M059J (cell line): Measurements from ENCODE around the gene HOXD11. TPM values are rescaled to one million over a fixed set of nuclear protein-coding genes. Genes with fewer than 3 reads are reported as not detected.
A peak's percentile ranks its signal among the peaks of the same experiment; 100 is the strongest.

Experiments used
- DNase-seq: peaks from one replicate; pipeline ENCODE4 v3.0.0-alpha.2; 2012; ENCODE audit warnings: low read depth
- total RNA-seq: library from RNA; depleted of rRNA; stranded (reverse); fragments of >200 nt; shearing (Covaris generic); gene quantifications from 2 replicates; pipeline ENCODE4 v1.2.3, GENCODE V29; 2014

Gene HOXD11
- total RNA-seq, 1 experiment from 2014 or later = 16.9 TPM

DNA sequence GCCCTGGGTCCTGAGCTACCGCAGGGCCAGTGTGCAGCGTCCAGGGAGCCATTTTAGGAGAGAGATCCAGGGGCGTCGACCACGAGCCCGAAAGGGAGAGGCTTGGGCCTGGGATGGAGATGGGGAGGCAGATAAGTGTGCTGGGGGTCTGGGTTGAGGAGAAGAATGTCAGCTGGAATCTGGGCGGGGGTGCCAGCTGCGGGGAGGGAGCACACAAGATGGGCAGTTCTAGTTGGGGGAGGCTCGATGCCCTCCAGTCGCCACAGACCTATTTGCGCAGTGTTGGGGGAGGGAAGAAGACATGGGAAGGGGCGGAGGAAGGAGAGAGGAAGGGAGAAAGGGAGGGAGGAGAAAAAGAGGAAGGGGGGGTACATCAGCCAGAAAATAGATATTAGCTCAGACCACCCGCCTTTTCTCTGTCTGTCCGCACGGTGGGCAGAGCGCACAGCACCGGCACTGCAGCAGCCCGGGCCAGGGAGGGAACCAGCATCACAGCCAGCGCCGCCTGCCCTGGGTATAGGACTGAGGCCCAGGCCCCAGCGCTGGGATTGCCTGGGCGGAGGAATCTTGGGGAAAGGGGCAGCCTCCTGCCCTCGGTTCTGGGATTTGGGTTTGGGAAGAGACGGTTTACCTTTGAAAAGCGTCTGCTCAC is 1.9 kb upstream of the HOXD11 start:
- peak; percentile 51 for DNase-seq

DNA sequence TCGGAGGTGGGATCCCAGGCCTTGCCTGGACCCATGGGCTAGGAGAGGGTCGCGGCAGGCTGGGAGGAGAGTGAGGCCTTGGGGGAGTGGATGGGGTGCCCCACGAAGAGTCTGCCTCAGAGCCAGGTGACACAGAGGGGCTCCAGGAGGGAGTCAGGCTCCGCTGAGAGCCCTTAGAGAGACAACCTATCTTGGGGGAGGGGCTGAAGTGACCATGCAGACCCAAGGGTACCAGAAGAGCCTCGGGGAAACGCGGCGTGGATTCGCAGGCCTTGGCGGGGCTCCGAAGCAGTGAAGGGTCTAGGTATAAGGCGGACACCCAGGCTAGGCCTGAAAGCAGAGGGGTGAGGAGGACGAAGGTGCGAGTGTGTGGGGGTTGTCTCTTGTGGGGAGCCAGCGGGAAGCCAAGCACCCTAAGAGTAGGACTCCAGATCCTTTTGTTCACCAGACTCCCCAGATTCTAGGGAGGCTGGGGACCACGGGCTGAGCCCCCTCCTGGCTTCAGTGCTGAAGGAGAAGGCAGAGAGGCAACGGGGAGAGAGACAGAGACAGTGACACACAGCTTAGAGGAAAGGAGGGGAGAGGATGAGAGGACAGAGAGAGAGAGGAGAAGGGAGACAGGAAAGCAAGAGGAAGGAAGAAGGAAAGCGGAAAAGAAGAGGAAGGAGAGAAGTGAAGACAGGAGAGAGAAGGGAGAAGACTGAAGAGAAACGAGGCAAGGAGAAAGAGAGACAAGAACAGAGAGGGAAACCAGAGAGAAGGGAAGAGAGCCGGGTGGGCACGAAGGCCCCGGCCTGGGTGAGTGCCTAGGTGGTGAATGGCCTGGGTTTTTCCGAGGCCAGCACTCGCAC is 1.1 kb upstream of the HOXD11 start:
- DNase-seq = no peak

DNA sequence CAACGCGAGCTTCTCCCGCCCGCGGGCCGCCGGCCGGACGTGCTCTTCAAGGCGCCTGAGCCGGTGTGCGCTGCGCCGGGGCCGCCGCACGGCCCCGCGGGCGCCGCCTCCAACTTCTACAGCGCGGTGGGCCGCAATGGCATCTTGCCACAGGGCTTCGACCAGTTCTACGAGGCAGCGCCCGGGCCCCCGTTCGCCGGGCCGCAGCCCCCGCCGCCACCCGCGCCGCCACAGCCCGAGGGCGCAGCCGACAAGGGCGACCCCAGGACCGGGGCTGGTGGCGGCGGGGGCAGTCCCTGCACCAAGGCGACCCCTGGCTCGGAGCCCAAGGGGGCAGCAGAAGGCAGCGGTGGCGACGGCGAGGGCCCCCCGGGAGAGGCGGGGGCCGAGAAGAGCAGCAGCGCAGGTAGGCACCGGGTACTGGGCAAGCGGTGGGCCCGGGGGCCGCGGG is 676 bp downstream of the HOXD11 start:
- DNase-seq = no peak

DNA sequence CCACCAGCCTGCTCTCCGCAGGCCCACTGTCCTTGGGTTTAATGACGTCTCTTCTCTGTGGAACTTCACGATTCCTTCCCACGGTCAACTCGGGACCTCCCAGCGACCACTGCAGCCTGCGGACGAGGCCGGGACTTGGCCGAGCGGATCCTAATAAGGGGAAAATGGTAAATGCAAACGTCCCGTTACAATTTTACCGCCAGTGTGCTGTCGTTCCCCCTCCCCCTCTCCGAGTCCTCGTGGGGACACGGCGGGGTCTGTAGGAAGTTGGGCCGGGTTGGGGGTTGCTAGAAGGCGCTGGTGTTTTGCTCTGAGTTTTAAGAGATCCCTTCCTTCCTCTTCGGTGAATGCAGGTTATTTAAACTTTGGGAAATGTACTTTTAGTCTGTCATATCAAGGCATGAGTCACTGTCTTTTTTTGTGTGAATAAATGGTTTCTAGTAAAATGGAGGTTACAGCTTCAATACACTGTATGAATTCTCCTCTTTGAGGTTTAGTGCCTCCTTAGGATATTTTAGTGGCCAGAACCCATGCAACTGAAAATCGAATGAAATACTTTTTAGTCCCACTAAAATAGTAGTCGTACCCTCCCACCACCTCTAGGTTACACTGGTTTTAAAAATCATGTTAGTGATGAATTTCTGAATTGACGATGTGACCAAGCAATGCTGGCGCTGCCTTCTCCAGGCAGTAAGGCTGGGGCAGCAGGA is 2.3 kb downstream of the HOXD11 start:
- DNase-seq = no peak

DNA sequence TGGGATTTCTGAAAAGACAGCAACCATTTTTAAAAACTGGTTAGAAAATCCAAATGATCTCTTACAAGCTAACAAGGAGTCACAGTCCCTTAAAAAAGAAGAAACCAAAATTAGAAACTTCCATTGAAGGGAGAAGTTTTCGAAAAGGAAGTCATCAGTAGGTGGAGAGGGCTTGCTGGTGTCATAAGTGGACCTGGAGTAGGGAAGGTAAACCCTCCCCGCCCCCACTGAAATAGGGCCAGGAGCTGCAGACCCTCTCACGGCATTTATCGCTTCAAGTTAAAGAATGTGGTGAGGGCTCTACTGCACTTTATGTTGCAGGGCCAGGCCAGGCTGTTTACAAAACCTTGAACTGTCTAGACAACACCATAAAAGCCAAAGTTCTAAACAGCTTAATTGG is 2.9 kb downstream of the HOXD11 start:
- DNase-seq = no peak

DNA sequence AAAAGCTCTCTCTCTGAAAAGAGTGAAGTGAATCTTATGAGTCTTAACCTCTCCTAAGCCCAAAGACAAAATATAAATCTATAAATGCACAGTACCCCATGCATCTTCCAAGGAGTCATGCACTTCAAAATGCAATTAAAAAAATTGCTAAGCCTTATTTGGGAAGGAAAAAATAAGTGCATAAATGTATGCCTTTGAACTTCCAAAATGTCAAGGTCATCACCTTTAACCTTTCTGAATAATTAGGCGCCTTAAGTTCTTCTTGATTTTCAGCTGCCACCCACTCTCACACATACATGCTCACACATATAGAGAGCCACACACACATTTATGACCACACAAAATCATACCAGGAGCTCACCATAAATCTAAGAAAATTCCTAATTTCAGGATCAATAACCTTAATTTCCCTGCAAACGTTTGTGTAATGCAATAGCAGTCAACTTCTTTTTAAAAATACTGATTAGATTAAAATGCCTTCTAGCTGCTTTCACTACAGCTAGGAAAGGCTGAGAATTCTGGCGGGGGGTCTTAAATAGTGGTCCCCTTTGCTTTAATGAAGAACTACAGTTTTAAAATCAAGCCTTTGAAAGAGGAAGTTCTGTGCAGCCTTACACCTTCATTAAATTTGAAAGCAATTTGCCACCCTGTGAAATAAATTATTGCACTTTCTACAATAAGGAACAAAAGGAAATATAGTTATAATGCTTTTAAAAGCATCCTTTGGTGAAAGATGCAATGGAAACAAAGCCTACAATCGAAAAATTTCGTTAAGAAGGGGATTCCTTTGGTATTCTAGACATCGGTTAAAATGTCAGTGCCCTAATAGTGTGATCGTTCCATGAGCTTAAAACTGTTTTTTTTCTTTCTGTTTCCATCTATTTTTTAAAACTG is 3.6 kb downstream of the HOXD11 start:
- DNase-seq = no peak

DNA sequence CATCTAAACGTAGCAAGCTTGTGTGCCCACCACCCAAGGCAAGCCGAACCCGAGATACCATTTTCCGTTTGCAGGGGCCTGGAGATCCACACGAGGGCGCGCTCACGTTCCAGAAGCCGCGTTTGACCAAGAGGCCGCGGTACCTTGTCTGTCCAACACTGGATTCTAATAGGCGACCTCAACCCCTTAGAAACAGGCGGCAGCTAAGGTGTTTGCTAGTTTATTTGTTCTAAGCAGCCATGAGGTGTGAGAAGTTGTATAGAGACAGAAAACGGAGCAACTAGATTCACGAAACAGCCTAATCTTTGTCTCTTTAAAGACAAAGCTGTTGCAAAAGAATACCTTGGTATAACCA is 4.2 kb downstream of the HOXD11 start:
- DNase-seq = no peak

DNA sequence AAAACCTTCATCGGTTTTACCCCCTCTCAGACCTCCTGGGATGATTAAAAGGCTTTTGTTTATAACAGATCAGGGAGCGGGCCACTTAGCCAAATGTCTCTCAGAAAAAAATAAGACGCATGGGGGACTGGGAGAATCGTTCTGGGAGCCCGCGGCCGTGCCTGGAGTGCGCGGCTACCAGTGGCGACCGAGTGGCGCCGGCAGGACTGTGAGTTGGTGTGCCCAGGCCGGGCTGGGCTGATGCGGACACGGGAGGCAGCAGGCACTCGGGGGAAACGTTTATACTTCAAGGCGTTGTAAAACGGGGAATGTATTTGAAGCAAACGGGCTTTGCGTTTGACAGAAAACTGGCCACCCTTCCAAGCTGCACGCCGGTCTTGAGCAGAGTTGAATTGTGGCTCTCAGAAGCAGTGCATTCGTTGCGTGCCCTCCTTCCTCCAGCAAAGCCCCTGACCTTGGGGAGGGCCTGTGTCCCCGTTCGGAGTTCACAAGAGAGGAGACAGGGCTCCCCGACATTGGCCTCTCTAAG is 4.8 kb downstream of the HOXD11 start:
- no peak for DNase-seq

DNA sequence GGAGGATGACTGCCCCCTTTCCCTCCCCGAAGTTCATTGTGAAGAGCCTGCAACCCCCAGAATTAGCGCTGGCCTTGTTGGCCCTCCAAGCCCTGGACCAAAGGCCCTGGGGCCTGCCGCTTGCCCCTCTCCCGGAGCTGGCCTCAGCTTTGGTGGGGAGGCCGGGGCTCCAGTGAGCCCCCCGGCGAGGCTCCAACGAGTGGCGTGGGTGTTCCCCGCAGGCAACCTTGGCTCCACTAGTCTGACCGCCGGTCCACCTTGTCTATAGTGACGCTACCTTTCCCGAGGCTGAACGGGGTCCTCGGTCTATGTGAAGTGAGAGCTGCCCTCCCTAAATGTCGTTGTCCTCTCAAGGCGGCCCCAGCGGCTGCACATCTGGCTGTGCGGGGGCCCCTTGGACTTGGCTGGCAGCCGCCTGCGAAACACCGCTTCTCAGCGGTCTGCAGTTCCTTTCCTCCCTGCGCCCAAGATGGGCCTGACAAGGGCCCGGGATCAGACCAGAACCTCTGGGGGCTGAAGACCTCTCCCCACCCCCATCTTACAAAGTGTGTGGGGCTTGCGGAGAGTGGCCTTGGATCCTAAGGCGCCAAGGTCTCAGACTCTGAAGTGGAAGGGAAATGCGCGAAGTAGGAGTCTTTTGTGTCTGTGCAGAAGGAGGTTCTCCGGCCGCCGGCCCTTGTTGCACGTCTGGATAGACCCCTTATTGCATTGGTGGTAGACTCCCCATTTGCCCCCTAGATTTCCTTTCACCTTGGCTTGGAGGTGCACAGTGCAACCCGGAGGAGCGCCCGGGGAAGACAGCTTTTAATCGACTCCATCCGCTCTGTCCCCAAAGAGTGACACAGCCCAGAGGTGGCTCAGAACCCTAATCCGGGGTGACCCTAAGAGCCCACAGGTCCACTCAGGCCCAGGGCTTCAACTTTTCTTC is 5.6 kb downstream of the HOXD11 start:
- no peak for DNase-seq

DNA sequence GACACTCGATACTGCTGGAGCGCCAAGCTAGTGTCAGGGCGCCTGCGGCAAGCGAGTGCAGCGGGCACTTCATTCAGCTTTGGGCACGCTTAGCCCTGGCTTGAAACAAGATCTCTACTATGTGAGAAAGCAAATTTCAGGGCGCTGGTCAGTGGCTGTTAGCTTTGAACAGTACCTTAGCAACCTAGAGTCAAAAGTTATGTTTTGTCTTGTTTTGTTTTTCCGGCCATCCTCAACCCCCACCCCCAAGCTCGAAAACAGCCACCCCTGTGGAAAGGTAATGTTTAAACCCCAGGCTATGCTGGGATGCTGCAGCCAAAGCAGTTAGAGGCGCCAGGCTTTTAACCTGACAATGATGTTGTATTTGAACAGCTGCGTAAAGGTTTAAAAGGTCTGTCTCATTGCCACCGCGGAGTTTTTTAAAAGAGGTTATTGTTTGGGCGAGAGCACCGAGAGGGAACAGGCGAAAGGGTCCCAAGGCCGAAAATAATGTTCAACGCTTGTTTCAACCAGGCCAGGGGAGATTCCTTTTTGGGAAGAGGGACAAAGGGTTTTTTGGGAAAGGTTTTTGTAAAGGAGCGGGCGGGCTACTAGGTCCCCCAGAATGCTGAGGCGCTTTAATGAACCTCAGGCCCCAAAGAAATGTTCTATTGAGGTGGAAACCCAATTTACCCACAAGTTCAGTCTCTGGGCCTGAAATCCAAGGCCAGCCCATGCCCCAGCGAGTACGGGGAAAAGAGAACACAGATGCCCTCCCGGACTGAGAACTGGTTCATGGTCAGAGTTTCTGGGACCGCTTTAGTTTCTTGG is 7.2 kb downstream of the HOXD11 start:
- no peak for DNase-seq

DNA sequence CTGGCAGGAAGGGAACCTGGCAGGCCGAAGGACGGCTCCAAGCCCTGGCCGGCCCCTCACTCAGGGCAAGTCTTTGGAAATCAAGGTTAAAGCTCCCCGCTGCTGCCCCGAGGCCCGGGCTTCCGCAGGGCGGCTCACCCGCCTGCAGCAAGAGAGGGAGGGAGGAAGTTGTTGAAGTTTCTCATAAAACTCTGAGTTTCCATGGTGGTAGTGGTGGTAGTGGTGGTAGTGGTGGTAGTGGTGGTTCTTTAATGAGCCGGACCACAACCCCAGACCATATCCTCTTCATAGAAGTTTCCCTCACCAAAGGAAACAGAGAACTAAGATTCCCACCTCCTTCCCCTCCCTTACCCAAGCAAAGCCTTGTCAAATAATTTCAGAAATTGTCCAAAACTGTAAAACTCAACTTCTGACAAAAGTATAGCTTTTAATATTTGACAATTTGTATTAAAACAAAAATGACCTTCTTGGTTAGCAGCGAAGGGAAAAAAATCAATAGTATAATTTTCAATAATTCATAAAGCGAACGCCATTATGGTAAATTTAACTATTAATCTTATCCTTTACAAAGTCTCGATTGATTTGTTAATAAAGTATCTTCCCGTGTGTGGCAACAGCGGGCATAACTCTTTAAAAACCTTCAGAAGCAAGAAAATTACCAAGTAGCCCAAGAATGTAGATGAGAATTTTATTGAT is 8.0 kb downstream of the HOXD11 start:
- DNase-seq = no peak

DNA sequence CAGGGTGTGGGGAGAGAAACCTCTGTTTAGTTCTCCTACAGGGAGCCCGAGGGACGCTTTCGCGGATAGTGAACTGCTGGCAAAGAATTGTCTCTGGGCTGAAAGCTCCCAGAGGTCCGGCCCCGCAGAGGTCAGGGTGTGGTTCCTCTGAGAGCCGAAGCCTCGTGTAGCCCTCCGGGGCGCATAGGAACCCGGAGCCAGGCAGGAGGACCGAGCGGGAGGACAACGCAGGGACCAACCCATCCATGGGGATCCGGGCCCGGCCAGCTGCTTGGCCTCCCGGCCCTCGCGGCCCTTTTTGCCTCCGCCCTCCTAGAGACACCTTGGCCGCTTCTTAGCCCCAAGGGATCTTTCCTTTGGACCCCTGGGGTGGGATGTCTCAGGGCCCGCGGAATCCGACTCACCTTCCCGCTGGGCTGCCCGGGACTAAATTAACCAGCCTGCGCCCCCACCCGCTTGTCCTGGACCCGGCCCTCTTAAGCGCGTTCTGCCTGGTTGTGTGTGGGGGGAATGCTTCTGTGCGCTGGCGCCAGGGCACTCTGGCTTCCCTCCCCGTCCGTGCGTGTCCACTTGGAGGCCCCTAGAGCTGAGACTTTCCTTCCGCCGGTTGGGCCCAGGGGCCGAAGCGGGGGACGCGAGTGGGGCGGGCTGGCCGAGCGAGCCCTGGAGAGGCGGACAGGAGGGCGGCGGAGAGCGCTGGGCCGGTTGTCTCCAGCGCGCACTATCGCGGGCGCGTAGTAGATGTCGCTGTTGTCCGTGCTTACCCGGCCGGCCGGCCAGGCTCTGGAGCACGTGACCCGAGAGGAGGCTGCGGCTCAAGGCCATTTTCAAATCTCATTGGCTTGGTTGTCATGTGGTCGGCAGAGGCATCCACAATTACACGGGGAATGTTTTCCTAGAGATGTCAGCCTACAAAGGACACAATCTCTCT is 9.1 kb downstream of the HOXD11 start, which contains the start of gene HOXD10:
Gene HOXD10, plus strand, starts transcription at position 896 of the 931 bp plus-strand sequence. CDS start 56 bp downstream, outside the sequence.
- no peak for DNase-seq

DNA sequence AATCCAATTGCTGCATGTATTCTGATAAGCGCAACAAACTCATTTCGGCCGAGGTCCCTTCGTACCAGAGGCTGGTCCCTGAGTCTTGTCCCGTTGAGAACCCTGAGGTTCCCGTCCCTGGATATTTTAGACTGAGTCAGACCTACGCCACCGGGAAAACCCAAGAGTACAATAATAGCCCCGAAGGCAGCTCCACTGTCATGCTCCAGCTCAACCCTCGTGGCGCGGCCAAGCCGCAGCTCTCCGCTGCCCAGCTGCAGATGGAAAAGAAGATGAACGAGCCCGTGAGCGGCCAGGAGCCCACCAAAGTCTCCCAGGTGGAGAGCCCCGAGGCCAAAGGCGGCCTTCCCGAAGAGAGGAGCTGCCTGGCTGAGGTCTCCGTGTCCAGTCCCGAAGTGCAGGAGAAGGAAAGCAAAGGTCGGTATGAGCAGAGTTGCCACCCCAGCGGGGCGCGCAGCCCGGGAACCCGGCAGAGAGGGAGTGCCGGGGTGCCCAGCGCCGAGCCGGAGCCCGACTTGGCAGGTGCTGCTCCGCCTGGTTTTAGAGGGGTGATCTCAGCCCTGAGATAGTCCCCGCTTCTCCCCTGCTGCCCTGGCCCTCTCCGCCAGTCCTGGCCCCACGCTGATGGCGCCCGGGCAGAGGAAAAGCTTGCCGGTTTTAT is 10.2 kb downstream of the HOXD11 start:
- DNase-seq = no peak

DNA sequence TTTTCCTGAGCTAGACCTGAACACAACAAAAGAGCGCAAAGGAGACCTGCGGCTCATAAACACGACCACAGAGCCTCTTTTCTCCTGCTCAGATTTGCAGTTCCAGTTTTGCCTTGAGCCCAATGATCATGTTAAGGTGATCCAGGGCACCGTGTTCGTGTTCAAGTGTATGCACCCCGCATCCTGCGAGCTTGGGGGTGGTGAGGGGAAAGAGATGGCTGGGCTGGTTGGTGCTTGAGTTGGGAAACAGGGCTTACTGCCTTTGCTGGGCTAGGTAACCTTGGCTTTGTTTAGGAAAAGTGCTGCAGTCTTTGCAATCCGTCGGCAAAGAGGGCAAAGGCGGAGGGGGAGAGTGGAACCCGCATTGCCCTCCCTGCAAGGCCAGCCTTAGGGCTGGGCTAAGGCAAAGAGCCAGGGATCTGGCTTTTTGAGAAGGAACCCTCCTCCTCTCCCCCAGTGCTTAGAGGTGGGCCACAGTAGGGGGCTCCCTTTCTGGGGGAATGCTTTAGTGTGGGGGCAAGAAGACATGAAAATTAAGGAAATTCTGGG is 10.8 kb downstream of the HOXD11 start:
- DNase-seq = no peak

DNA sequence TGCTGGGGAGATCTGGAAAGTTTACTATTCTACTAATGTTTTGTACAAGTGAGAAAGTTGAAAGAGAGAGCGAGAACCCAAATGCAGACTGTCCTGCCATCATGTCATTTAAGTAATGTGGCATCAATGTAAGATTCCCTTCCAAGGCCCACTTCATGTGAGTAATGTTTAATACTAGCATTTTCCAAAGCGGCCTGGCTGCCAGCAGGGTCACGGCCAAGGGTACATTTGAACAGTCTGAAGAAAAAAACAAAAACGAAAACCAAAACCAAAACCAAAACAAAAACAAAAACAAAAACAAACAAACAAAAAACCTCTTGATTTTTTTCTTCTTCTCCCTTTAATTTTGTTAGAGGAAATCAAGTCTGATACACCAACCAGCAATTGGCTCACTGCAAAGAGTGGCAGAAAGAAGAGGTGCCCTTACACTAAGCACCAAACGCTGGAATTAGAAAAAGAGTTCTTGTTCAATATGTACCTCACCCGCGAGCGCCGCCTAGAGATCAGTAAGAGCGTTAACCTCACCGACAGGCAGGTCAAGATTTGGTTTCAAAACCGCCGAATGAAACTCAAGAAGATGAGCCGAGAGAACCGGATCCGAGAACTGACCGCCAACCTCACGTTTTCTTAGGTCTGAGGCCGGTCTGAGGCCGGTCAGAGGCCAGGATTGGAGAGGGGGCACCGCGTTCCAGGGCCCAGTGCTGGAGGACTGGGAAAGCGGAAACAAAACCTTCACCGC is 11.7 kb downstream of the HOXD11 start:
- DNase-seq = no peak
